Neural cell (in vitro differentiated cells): ENCODE data around the gene FTCD. TPM values are rescaled to one million over a fixed set of nuclear protein-coding genes. Genes with fewer than 3 reads are reported as not detected.

Experiments used
- H2AFZ ChIP-seq: fragments of 200-600, 300-800 bp; sonication (generic), shearing (Covaris generic); 2 replicates; pipeline ENCODE4 v1.6.0; 2014; ENCODE audit warnings: low read depth, mild to moderate bottlenecking, antibody characterized with exemption, low read length, moderate library complexity
- H3F3A ChIP-seq: fragments of 200-600 bp; shearing (Covaris generic); 2 replicates; pipeline ENCODE4 v1.6.1; 2016; ENCODE audit warnings: mild to moderate bottlenecking, moderate library complexity, mixed read lengths, antibody characterized with exemption, low read length; ENCODE audit not compliant: insufficient read depth, poor library complexity, severe bottlenecking
- H3K27ac ChIP-seq: fragments of 200-600, 300-800 bp; sonication (generic), shearing (Covaris generic); 2 replicates; pipeline ENCODE4 v1.5.1; 2014; ENCODE audit warnings: mild to moderate bottlenecking, low read length, moderate library complexity
- H3K27me3 ChIP-seq: fragments of 300-800, 200-600 bp; sonication (generic), shearing (Covaris generic); 2 replicates; pipeline ENCODE4 v1.6.0; 2014; ENCODE audit warnings: mild to moderate bottlenecking, low read depth, low read length, moderate library complexity; ENCODE audit not compliant: insufficient read depth
- H3K36me3 ChIP-seq: fragments of 300-800, 200-600 bp; sonication (generic), shearing (Covaris generic); 2 replicates; pipeline ENCODE4 v1.5.1; 2014; ENCODE audit warnings: mild to moderate bottlenecking, antibody characterized with exemption, low read length, moderate library complexity; ENCODE audit not compliant: insufficient read depth
- H3K4me2 ChIP-seq: fragments of 300-800, 200-600 bp; sonication (generic), shearing (Covaris generic); 2 replicates; pipeline ENCODE4 v1.6.0; 2014; ENCODE audit warnings: mild to moderate bottlenecking, low read length
- H3K4me3 ChIP-seq: fragments of 300-800, 200-600 bp; sonication (generic), shearing (Covaris generic); 2 replicates; pipeline ENCODE4 v1.5.1; 2014; ENCODE audit warnings: mild to moderate bottlenecking, low read length, moderate library complexity
- H3K79me2 ChIP-seq: fragments of 200-600 bp; shearing (Covaris generic); replicated peaks from 2 replicates; pipeline ENCODE4 v1.6.0; 2014; ENCODE audit warnings: mild to moderate bottlenecking, low read length, moderate library complexity; ENCODE audit not compliant: insufficient read depth
- H3K9ac ChIP-seq: fragments of 300-800, 200-600 bp; sonication (generic), shearing (Covaris generic); 2 replicates; pipeline ENCODE4 v1.6.1; 2016; ENCODE audit warnings: mild to moderate bottlenecking, low read length, mixed read lengths
- H3K9me2 ChIP-seq: fragments of 200-600 bp; shearing (Covaris generic); 2 replicates; pipeline ENCODE4 v1.6.1; 2016; ENCODE audit warnings: mild to moderate bottlenecking, low read length, mixed read lengths; ENCODE audit not compliant: insufficient read depth
- H3K9me3 ChIP-seq: fragments of 200-600, 300-800 bp; sonication (generic), shearing (Covaris generic); 2 replicates; pipeline ENCODE4 v1.6.1; 2016; ENCODE audit warnings: mild to moderate bottlenecking, mixed run types, low read length, moderate library complexity, mixed read lengths
- H4K20me1 ChIP-seq: fragments of 200-600 bp; shearing (Covaris generic); 2 replicates; pipeline ENCODE4 v1.6.1; 2016; ENCODE audit warnings: mild to moderate bottlenecking, mixed run types; ENCODE audit not compliant: insufficient read depth
- CTCF ChIP-seq: fragments of 450-650 bp; IDR thresholded peaks from 2 replicates; pipeline ENCODE4 v1.5.1; 2014; ENCODE audit warnings: antibody characterized with exemption, mild to moderate bottlenecking, moderate library complexity; ENCODE audit not compliant: poor library complexity, severe bottlenecking
- EP300 ChIP-seq: fragments of 450-650 bp; conservative IDR thresholded peaks from 2 replicates; pipeline ENCODE4 v1.6.1; 2014; ENCODE audit warnings: antibody characterized with exemption, mild to moderate bottlenecking, moderate library complexity; ENCODE audit not compliant: poor library complexity, severe bottlenecking
- EZH2 ChIP-seq: fragments of 200-600, 300-800 bp; shearing (Covaris generic), sonication (generic); IDR thresholded peaks from 2 replicates; pipeline ENCODE4 v1.6.1; 2014; ENCODE audit warnings: antibody characterized with exemption, low read length, borderline replicate concordance, mild to moderate bottlenecking; ENCODE audit not compliant: insufficient read depth, poor library complexity, severe bottlenecking
- MXI1 ChIP-seq: fragments of 450-650 bp; conservative IDR thresholded peaks from 2 replicates; pipeline ENCODE4 v1.6.1; 2014; ENCODE audit warnings: antibody characterized with exemption, mild to moderate bottlenecking; ENCODE audit not compliant: poor library complexity, severe bottlenecking
- POLR2AphosphoS5 ChIP-seq: IDR thresholded peaks from 2 replicates; pipeline ENCODE4 v1.6.1; 2012
- RAD21 ChIP-seq: fragments of 450-650 bp; conservative IDR thresholded peaks from 2 replicates; pipeline ENCODE4 v1.6.1; 2014; ENCODE audit warnings: antibody characterized with exemption, mild to moderate bottlenecking, moderate library complexity
- REST ChIP-seq: IDR thresholded peaks from 2 replicates; pipeline ENCODE4 v1.6.1; 2012; ENCODE audit warnings: borderline replicate concordance
- SMC3 ChIP-seq: fragments of 450-650 bp; conservative IDR thresholded peaks from 2 replicates; pipeline ENCODE4 v1.6.1; 2014; ENCODE audit warnings: antibody characterized with exemption, mild to moderate bottlenecking, moderate library complexity; ENCODE audit not compliant: poor library complexity
- TAF1 ChIP-seq: IDR thresholded peaks from 2 replicates; pipeline ENCODE4 v1.6.1; 2012; ENCODE audit warnings: low read depth
- polyA plus RNA-seq: library from polyadenylated mRNA; depleted of rRNA; stranded (reverse); fragments of >200 nt; gene quantifications from 2 replicates; pipeline ENCODE4 v1.2.3, GENCODE V29; 2014

FTCD gene
- polyA plus RNA-seq, 1 donor from 2014 or later, result 2.0 TPM

GRCh38 chr21:46163380-46163779 lies 8.0 kb upstream of the FTCD start:
- no peak overlapping the region for H2AFZ ChIP-seq
- no peaks in the 10 kb centered on the region for H4K20me1 ChIP-seq
- no peaks in the 10 kb centered on the region for H3K27me3 ChIP-seq
- H3K9ac ChIP-seq, result no peak overlapping the region
- no peak overlapping the region for H3K4me3 ChIP-seq
- H3K36me3 ChIP-seq, result peaks cover 3% of the 10 kb centered on the region
- TF ChIP-seq POLR2AphosphoS5 (no peak), CTCF (no peak), REST (no peak)
- H3F3A ChIP-seq, result no peaks in the 10 kb centered on the region
- no peak overlapping the region for H3K27ac ChIP-seq
- no peaks in the 10 kb centered on the region for H3K9me2 ChIP-seq
- H3K4me2 ChIP-seq, result no peak overlapping the region
- H3K79me2 ChIP-seq, result no peaks in the 10 kb centered on the region
- peaks cover 4% of the 10 kb centered on the region for H3K9me3 ChIP-seq

- H3K4me3 ChIP-seq, result no peak overlapping the region
- H2AFZ ChIP-seq, result no peak overlapping the region
- H3K36me3 ChIP-seq, result peaks cover 2% of the 10 kb centered on the region
- H3K27ac ChIP-seq, result no peak overlapping the region
- H3K27me3 ChIP-seq, result no peaks in the 10 kb centered on the region
- no peaks in the 10 kb centered on the region for H4K20me1 ChIP-seq
- no peak overlapping the region for H3K4me2 ChIP-seq
- H3K9me2 ChIP-seq, result no peaks in the 10 kb centered on the region
- H3K79me2 ChIP-seq, result no peaks in the 10 kb centered on the region
- TF ChIP-seq SMC3 (no peak), REST (no peak), MXI1 (no peak), CTCF (no peak), EZH2 (no peak), RAD21 (no peak), EP300 (no peak), TAF1 (no peak), POLR2AphosphoS5 (no peak)
- peaks cover 4% of the 10 kb centered on the region for H3K9me3 ChIP-seq
- no peaks in the 10 kb centered on the region for H3F3A ChIP-seq
- no peak overlapping the region for H3K9ac ChIP-seq
These were observed 6.5 kb upstream of the FTCD start for GRCh38 chr21:46161633-46162592.
